NCI-H187 treated with DMSO at 0.1 percent for 48 hours (cell line): Measurements from ENCODE around the gene CALML5.

Experiments used
- DNase-seq: peaks from one replicate; lab custom pipeline; 2025; lab: John Stamatoyannopoulos, UW

The CALML5 gene

GRCh38 chr10:5462841-5463293 is 36.5 kb downstream of the CALML5 start:
- no peak for DNase-seq

GRCh38 chr10:5461914-5462840 is 37.2 kb downstream of the CALML5 start:
- DNase-seq = no peak

- DNase-seq = no peak
Observed at GRCh38 chr10:5461203-5461588, 38.2 kb downstream of the CALML5 start.

GRCh38 chr10:5460468-5461202 is 38.7 kb downstream of the CALML5 start:
- no peak for DNase-seq

GRCh38 chr10:5458949-5459747 is 40.2 kb downstream of the CALML5 start:
- DNase-seq = no peak

- no peak for DNase-seq
Observed at GRCh38 chr10:5458425-5458824, 40.9 kb downstream of the CALML5 start.

GRCh38 chr10:5457741-5458140 is 41.6 kb downstream of the CALML5 start:
- no peak for DNase-seq

GRCh38 chr10:5456563-5456962 is 42.8 kb downstream of the CALML5 start:
- DNase-seq = no peak

- DNase-seq = no peak
Observed at GRCh38 chr10:5453749-5454489, 45.5 kb downstream of the CALML5 start.

GRCh38 chr10:5450605-5451384 is 48.6 kb downstream of the CALML5 start:
- no peak for DNase-seq

GRCh38 chr10:5449823-5450222 is 49.5 kb downstream of the CALML5 start:
- no peak for DNase-seq

GRCh38 chr10:5449227-5449626 is 50.1 kb downstream of the CALML5 start:
- no peak for DNase-seq
